GM10266 (cell line): ENCODE results near the gene TMED10.

Experiments used
- DNase-seq: peaks from one replicate; pipeline ENCODE4 v3.0.0; 2012; ENCODE audit errors: extremely low spot score
- TF ChIP-seq, protein P1 (sequence below): IDR thresholded peaks from 2 replicates; pipeline ENCODE4 v1.5.1; 2012; ENCODE audit warnings: mild to moderate bottlenecking, low read depth; ENCODE audit not compliant: control insufficient read depth, insufficient read depth; ENCODE audit errors: missing control alignments

The TMED10 gene

GRCh38 chr14:75175677-75176141 is 703 bp downstream of the TMED10 start:
- DNase-seq: no peak
- TF ChIP-seq, protein P1, sequence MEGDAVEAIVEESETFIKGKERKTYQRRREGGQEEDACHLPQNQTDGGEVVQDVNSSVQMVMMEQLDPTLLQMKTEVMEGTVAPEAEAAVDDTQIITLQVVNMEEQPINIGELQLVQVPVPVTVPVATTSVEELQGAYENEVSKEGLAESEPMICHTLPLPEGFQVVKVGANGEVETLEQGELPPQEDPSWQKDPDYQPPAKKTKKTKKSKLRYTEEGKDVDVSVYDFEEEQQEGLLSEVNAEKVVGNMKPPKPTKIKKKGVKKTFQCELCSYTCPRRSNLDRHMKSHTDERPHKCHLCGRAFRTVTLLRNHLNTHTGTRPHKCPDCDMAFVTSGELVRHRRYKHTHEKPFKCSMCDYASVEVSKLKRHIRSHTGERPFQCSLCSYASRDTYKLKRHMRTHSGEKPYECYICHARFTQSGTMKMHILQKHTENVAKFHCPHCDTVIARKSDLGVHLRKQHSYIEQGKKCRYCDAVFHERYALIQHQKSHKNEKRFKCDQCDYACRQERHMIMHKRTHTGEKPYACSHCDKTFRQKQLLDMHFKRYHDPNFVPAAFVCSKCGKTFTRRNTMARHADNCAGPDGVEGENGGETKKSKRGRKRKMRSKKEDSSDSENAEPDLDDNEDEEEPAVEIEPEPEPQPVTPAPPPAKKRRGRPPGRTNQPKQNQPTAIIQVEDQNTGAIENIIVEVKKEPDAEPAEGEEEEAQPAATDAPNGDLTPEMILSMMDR: no peak

GRCh38 chr14:75174066-75174465 is 2.3 kb downstream of the TMED10 start:
- TF ChIP-seq, protein P1: no peak
- DNase-seq: no peak

GRCh38 chr14:75170772-75171171 is 5.6 kb downstream of the TMED10 start:
- TF ChIP-seq, protein P1: no peak
- DNase-seq: no peak

DNA sequence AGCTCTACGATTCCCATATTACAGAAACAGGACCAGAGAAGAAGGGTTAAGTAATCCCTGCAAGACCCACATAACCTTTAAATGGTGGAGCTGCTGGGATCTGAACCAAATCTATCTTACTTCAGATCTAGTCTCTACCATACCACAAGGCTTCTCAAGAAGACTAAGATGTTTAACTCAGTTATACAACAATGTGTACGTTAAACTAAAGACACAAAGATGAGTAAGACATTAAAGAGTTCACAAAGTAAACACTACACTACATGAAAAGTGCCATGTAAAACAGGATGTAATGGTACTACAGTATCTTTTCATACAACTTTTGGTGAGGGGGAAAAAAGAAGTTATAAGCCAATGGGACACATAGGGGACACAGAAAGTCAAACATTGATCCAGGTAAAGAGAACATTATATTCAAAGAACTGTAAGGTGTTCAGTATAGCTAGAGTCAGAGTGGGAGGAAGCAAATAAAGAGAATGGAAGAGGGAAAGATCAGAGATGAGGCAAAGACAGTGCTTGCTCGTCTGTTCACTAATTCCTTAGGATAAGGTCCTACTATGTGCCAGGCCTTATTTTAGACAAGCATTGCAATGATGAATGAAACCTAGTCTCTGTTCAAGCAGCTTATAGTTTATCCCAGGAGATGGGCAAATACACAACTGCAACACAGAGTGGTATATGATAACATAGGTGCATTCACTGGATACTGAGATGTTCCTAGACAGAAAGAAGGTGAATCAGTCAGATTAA is 7.7 kb downstream of the TMED10 start:
- DNase-seq: no peak
- TF ChIP-seq, protein P1: no peak

DNA sequence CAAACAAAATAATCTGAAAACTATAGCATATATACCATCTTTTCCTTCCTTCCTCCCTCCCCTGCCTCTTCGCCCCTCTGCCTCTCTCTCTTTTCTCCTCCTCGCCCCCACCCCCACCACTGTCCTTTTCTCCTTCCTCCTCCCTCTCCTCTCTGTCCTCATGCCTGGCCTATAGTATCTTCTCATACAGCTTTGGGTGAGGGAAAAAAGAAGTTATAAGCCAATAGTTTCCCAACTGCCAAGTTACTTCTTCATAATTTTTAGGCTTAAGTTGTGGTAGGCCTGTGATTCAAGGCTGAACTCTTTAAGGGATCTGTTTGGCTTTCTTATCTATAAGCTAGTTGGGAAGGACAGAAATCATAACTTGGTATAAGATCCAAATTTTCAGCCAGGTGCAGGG is 9.1 kb downstream of the TMED10 start:
- no peak for DNase-seq
- TF ChIP-seq, protein P1: no peak

- no peak for DNase-seq
Observed at GRCh38 chr14:75165586-75166391, 10.6 kb downstream of the TMED10 start.

More at GRCh38 chr14:75165586-75166391, 10.6 kb downstream of the TMED10 start:
- TF ChIP-seq, protein P1: no peak
